ENCODE results near the gene COMT. TPM values are rescaled to one million over a fixed set of nuclear protein-coding genes. Genes with fewer than 3 reads are reported as not detected.

The COMT gene
- 371 and 403 TPM in 2 replicates for total RNA-seq

- DNase-seq (ENCODE audit: low read depth) = no peak
- Histone ChIP-seq H3K36me3 (ENCODE audit: control insufficient read depth, insufficient read depth, low read length) (no peaks in the 10 kb centered on the region), H3K27me3 (ENCODE audit: control insufficient read depth, insufficient read depth, low read length) (no peaks in the 10 kb centered on the region), H3K4me3 (ENCODE audit: low read depth, low read length) (peak within 1 kb of the TSS; percentile 60)
- TF ChIP-seq, protein P1, sequence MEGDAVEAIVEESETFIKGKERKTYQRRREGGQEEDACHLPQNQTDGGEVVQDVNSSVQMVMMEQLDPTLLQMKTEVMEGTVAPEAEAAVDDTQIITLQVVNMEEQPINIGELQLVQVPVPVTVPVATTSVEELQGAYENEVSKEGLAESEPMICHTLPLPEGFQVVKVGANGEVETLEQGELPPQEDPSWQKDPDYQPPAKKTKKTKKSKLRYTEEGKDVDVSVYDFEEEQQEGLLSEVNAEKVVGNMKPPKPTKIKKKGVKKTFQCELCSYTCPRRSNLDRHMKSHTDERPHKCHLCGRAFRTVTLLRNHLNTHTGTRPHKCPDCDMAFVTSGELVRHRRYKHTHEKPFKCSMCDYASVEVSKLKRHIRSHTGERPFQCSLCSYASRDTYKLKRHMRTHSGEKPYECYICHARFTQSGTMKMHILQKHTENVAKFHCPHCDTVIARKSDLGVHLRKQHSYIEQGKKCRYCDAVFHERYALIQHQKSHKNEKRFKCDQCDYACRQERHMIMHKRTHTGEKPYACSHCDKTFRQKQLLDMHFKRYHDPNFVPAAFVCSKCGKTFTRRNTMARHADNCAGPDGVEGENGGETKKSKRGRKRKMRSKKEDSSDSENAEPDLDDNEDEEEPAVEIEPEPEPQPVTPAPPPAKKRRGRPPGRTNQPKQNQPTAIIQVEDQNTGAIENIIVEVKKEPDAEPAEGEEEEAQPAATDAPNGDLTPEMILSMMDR (IDR thresholded peaks at IDR 0.05; ENCODE audit: insufficient read depth, low read length, poor library complexity, severe bottlenecking) = no peak
Observed at GRCh38 chr22:19941365-19942082, at the start of gene COMT, which contains the start of gene TXNRD2. COMT (plus strand) TSS chr22:19941772; CDS start chr22:19962527, 20,755 bp downstream. TXNRD2 (minus strand) TSS chr22:19941818; CDS start chr22:19941803, 15 bp downstream.

DNA sequence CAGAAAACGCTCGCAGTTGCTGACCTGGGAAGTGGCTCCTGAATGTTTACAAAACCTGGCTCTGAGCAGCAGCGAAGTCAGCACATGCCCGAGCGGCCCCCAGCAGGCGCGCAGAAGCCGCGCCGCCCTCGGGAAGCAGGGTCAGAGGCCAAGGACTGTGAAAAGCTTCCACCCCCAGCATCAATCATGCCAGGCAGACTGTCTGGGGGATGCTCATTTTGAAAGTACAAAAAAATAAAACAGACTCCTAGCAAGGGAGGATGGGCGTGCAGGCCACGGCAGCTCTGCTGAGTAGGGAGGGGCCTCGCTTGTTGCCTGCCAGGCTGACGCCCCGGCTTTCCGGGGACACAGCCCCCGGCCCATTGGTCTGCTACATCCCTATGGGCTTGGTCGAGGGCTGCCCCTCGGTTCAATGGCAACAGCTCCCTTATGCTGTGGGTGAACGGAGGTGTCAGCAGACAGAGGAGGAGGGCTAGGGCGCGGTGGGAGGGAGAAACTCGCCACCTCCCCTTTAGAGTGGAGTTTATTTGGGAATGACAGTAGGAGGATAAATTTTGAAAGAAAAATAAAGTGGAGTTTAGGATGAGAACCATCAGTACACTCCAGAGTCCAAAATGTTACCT lies 49.2 kb upstream of the COMT start:
- TF ChIP-seq, protein P1 (IDR thresholded peaks at IDR 0.05; ENCODE audit: insufficient read depth, low read length, poor library complexity, severe bottlenecking) = no peak
- Histone ChIP-seq H3K27me3 (ENCODE audit: control insufficient read depth, insufficient read depth, low read length) (no peaks in the 10 kb centered on the region), H3K36me3 (ENCODE audit: control insufficient read depth, insufficient read depth, low read length) (no peaks in the 10 kb centered on the region), H3K4me3 (ENCODE audit: low read depth, low read length) (no peak overlapping the region)
- DNase-seq (ENCODE audit: low read depth) = no peak

- H3K4me3 ChIP-seq (ENCODE audit: low read depth, low read length) = no peak overlapping the region
- TF ChIP-seq, protein P1 (IDR thresholded peaks at IDR 0.05; ENCODE audit: insufficient read depth, low read length, poor library complexity, severe bottlenecking) = no peak
- H3K27me3 ChIP-seq (ENCODE audit: control insufficient read depth, insufficient read depth, low read length) = no peaks in the 10 kb centered on the region
- DNase-seq (ENCODE audit: low read depth) = no peak
- H3K36me3 ChIP-seq (ENCODE audit: control insufficient read depth, insufficient read depth, low read length) = no peaks in the 10 kb centered on the region
Observed at GRCh38 chr22:19892925-19893324, 48.6 kb upstream of the COMT start.

GRCh38 chr22:19893363-19893762 lies 48.2 kb upstream of the COMT start:
- no peak for DNase-seq (ENCODE audit: low read depth)
- TF ChIP-seq, protein P1 (IDR thresholded peaks at IDR 0.05; ENCODE audit: insufficient read depth, low read length, poor library complexity, severe bottlenecking) = no peak
- Histone ChIP-seq H3K27me3 (ENCODE audit: control insufficient read depth, insufficient read depth, low read length) (no peaks in the 10 kb centered on the region), H3K36me3 (ENCODE audit: control insufficient read depth, insufficient read depth, low read length) (no peaks in the 10 kb centered on the region), H3K4me3 (ENCODE audit: low read depth, low read length) (no peak overlapping the region)

GRCh38 chr22:19895160-19895849 lies 46.3 kb upstream of the COMT start:
- H3K36me3 ChIP-seq (ENCODE audit: control insufficient read depth, insufficient read depth, low read length) = no peaks in the 10 kb centered on the region
- TF ChIP-seq, protein P1 (IDR thresholded peaks at IDR 0.05; ENCODE audit: insufficient read depth, low read length, poor library complexity, severe bottlenecking) = no peak
- H3K4me3 ChIP-seq (ENCODE audit: low read depth, low read length) = no peak overlapping the region
- no peak for DNase-seq (ENCODE audit: low read depth)
- no peaks in the 10 kb centered on the region for H3K27me3 ChIP-seq (ENCODE audit: control insufficient read depth, insufficient read depth, low read length)
